HCT116 (cell line): ENCODE data around the gene SEC14L3. TPM values are rescaled to one million over a fixed set of nuclear protein-coding genes. Genes with fewer than 3 reads are reported as not detected.

ENCODE experiments used
- ATAC-seq: fragments of 200-7000 bp; cut with Tn5 transposase; 2 replicates; pipeline ENCODE4 v1.9.1; 2020; ENCODE audit warnings: mild to moderate bottlenecking, moderate library complexity
- BruUV-seq: library from RNA; stranded (reverse); fragments of 400-500 nt; replicated peaks from 2 replicates; lab custom pipeline; 2021; lab: Mats Ljungman, UMichigan
- CTCF ChIA-PET: fragments of 300-600 bp; sonication (Branson Sonifier 250); formaldehyde crosslinking; loops from one replicate; lab custom pipeline; 2021; ENCODE audit warnings: antibody characterized with exemption; lab: Charles Lee
- POLR2A ChIA-PET: fragments of 300-600, 350-600 bp; sonication (Branson Sonifier 250); formaldehyde crosslinking; loops from one replicate; lab custom pipeline; 2021; ENCODE audit warnings: antibody characterized with exemption; lab: Charles Lee
- RAD21 ChIA-PET, 2 experiments: fragments of 300-600 bp; sonication (Branson Sonifier 250); formaldehyde crosslinking; loops; one replicate each; lab custom pipeline; 2023; ENCODE audit warnings: low total read pairs in 2 of 2; ENCODE audit not compliant: uncharacterized antibody in 2 of 2, unreplicated experiment in 2 of 2, low non-redundant PET in 1 of 2; lab: Charles Lee
- DNase-seq: peaks from one replicate; pipeline ENCODE4 v3.0.0-alpha.2; 2010; ENCODE audit warnings: low read depth, low spot score
- H2AFZ ChIP-seq: fragments of 200-600 bp; shearing (Covaris generic), sonication (generic); 2 replicates; pipeline ENCODE4 v1.6.1; 2017; ENCODE audit warnings: low read depth, mixed run types, mixed read lengths, antibody characterized with exemption, low read length; ENCODE audit not compliant: poor library complexity, severe bottlenecking
- H3K27ac ChIP-seq: 2 replicates; pipeline ENCODE4 v1.5.1; 2012; ENCODE audit warnings: low read depth, low read length
- H3K27me3 ChIP-seq: fragments of 200-600 bp; sonication (generic); 2 replicates; pipeline ENCODE4 v1.6.1; 2016; ENCODE audit warnings: mixed run types, low read length, mixed read lengths; ENCODE audit not compliant: insufficient read depth
- H3K36me3 ChIP-seq, 2 experiments: fragments of 200-500 bp in 1 of 2; fragments of 200-600 bp in 1 of 2; sonication (Bioruptor generic) in 1 of 2; sonication (generic) in 1 of 2; 2 replicates each; pipeline versions ENCODE4 v1.5.1 to v1.6.1; 2014 to 2016; ENCODE audit warnings: low read length in 2 of 2, inconsistent platforms in 1 of 2, mixed read lengths in 1 of 2, mixed run types in 1 of 2; ENCODE audit not compliant: insufficient read depth in 2 of 2, control insufficient read depth in 1 of 2
- H3K4me1 ChIP-seq, 2 experiments: fragments of 200-600 bp in 1 of 2; sonication (generic) in 1 of 2; 2 replicates each; pipeline versions ENCODE4 v1.5.1 to v1.6.1; 2012 to 2017; ENCODE audit warnings: low read length in 2 of 2, inconsistent platforms in 1 of 2, mild to moderate bottlenecking in 1 of 2, mixed read lengths in 1 of 2, mixed run types in 1 of 2, moderate library complexity in 1 of 2; ENCODE audit not compliant: insufficient read depth in 2 of 2, control insufficient read depth in 1 of 2
- H3K4me2 ChIP-seq: fragments of 200-600 bp; sonication (generic); 2 replicates; pipeline ENCODE4 v1.6.1; 2017; ENCODE audit warnings: mixed run types, low read length, mixed read lengths
- H3K4me3 ChIP-seq, 2 experiments: fragments of 200-600 bp in 1 of 2; sonication (generic) in 1 of 2; replicated peaks in 1 of 2; 2 replicates each; pipeline ENCODE4 v1.5.1; 2011 to 2016; ENCODE audit warnings: low read length in 2 of 2, control low read depth in 1 of 2, low read depth in 1 of 2, mild to moderate bottlenecking in 1 of 2, mixed read lengths in 1 of 2, mixed run types in 1 of 2
- H3K79me2 ChIP-seq: fragments of 200-600 bp; sonication (generic); 2 replicates; pipeline ENCODE4 v1.6.1; 2017; ENCODE audit warnings: mild to moderate bottlenecking, mixed run types, low read length, moderate library complexity, mixed read lengths; ENCODE audit not compliant: insufficient read depth
- H3K9ac ChIP-seq: fragments of 200-600 bp; sonication (generic); 2 replicates; pipeline ENCODE4 v1.6.1; 2016; ENCODE audit warnings: low read length, mixed read lengths
- H3K9me2 ChIP-seq: fragments of 200-600 bp; sonication (generic), shearing (Covaris generic); 2 replicates; pipeline ENCODE4 v1.6.1; 2017; ENCODE audit warnings: mixed run types, mild to moderate bottlenecking, moderate library complexity; ENCODE audit not compliant: insufficient read depth
- H3K9me3 ChIP-seq, 2 experiments: fragments of 200-500 bp in 1 of 2; fragments of 200-600 bp in 1 of 2; sonication (Bioruptor generic) in 1 of 2; sonication (generic) in 1 of 2; 2 replicates each; pipeline ENCODE4 v1.6.1; 2014 to 2017; ENCODE audit warnings: low read length in 2 of 2, mixed read lengths in 2 of 2, inconsistent platforms in 1 of 2, low read depth in 1 of 2, mild to moderate bottlenecking in 1 of 2, mixed run types in 1 of 2, moderate library complexity in 1 of 2; ENCODE audit not compliant: control insufficient read depth in 1 of 2, insufficient read depth in 1 of 2
- H4K20me1 ChIP-seq: fragments of 200-600 bp; sonication (generic), shearing (Covaris generic); 2 replicates; pipeline ENCODE4 v1.6.1; 2017; ENCODE audit warnings: mixed run types, mild to moderate bottlenecking, moderate library complexity; ENCODE audit not compliant: insufficient read depth
- ATF3 ChIP-seq: IDR thresholded peaks from 2 replicates; pipeline ENCODE4 v1.6.1; 2012
- CBX3 ChIP-seq: IDR thresholded peaks from 2 replicates; pipeline ENCODE4 v1.6.1; 2012; ENCODE audit warnings: low read depth
- CEBPB ChIP-seq: IDR thresholded peaks from 2 replicates; pipeline ENCODE4 v1.6.1; 2012; ENCODE audit warnings: low read depth
- EGR1 ChIP-seq: IDR thresholded peaks from 2 replicates; pipeline ENCODE4 v1.6.1; 2012; ENCODE audit warnings: low read depth
- ELF1 ChIP-seq: IDR thresholded peaks from 2 replicates; pipeline ENCODE4 v1.6.1; 2012; ENCODE audit warnings: low read depth, borderline replicate concordance
- EZH2 ChIP-seq: fragments of 200-600 bp; sonication (generic); IDR thresholded peaks from 2 replicates; pipeline ENCODE4 v1.6.1; 2017; ENCODE audit warnings: antibody characterized with exemption, mixed run types
- FOSL1 ChIP-seq: IDR thresholded peaks from 2 replicates; pipeline ENCODE4 v1.6.1; 2012; ENCODE audit warnings: low read depth
- JUND ChIP-seq: IDR thresholded peaks from 2 replicates; pipeline ENCODE4 v1.6.1; 2012
- POLR2A ChIP-seq: IDR thresholded peaks from 2 replicates; pipeline ENCODE4 v1.7.0; 2011; ENCODE audit warnings: borderline replicate concordance; ENCODE audit not compliant: insufficient read depth, insufficient read length; ENCODE audit errors: extremely low read depth
- POLR2AphosphoS5 ChIP-seq: IDR thresholded peaks from 2 replicates; pipeline ENCODE4 v1.6.1; 2011; ENCODE audit warnings: mild to moderate bottlenecking, low read depth, low read length, moderate library complexity
- RAD21 ChIP-seq: IDR thresholded peaks from 2 replicates; pipeline ENCODE4 v1.6.1; 2012; ENCODE audit warnings: low read depth, mild to moderate bottlenecking
- REST ChIP-seq: IDR thresholded peaks from 2 replicates; pipeline ENCODE4 v1.6.1; 2012; ENCODE audit warnings: low read depth
- SIN3A ChIP-seq: IDR thresholded peaks from 2 replicates; pipeline ENCODE4 v1.6.1; 2012; ENCODE audit warnings: low read depth
- SP1 ChIP-seq: IDR thresholded peaks from 2 replicates; pipeline ENCODE4 v1.6.1; 2012; ENCODE audit warnings: low read depth
- SRF ChIP-seq: IDR thresholded peaks from 2 replicates; pipeline ENCODE4 v1.6.1; 2012; ENCODE audit warnings: low read depth
- YY1 ChIP-seq: IDR thresholded peaks from 2 replicates; pipeline ENCODE4 v1.6.1; 2011; ENCODE audit warnings: low read length, low read depth, moderate library complexity, mild to moderate bottlenecking; ENCODE audit not compliant: insufficient replicate concordance; ENCODE audit errors: extremely low read depth
- ZBTB33 ChIP-seq: IDR thresholded peaks from 2 replicates; pipeline ENCODE4 v1.6.1; 2011; ENCODE audit warnings: mild to moderate bottlenecking, low read length, moderate library complexity; ENCODE audit not compliant: insufficient replicate concordance; ENCODE audit errors: extremely low read depth
- ZFX ChIP-seq: fragments of 450-650 bp; IDR thresholded peaks from 2 replicates; pipeline ENCODE4 v1.6.1; 2017
- ZNF274 ChIP-seq: fragments of 200-500 bp; sonication (Bioruptor generic); IDR thresholded peaks from 2 replicates; pipeline ENCODE4 v1.6.1; 2014; ENCODE audit warnings: mild to moderate bottlenecking, low read depth, low read length, inconsistent platforms
- intact Hi-C: fragments of 100-400 bp; cut with micrococcal nuclease; formaldehyde crosslinking; loops from 2 replicates; pipeline ENCODE4 v1.10.0; 2022
- total RNA-seq: library from RNA; stranded (reverse); gene quantifications from one replicate; pipeline ENCODE4 v1.2.1, GENCODE V29; 2021; ENCODE audit not compliant: unreplicated experiment
- TF ChIP-seq, protein P1 (sequence below): IDR thresholded peaks from 2 replicates; pipeline ENCODE4 v1.6.1; 2012
- TF ChIP-seq, protein P2 (sequence below), 3 experiments: fragments of 200-600 bp in 1 of 3; sonication (generic) in 1 of 3; IDR thresholded peaks in 2 of 3; conservative IDR thresholded peaks in 1 of 3; 2 replicates each; pipeline ENCODE4 v1.5.1; 2012 to 2017; ENCODE audit warnings: low read depth in 2 of 3, low read length in 2 of 3, antibody characterized with exemption in 1 of 3, borderline replicate concordance in 1 of 3, control low read depth in 1 of 3, mild to moderate bottlenecking in 1 of 3, mixed read lengths in 1 of 3, mixed run types in 1 of 3, moderate library complexity in 1 of 3; ENCODE audit not compliant: insufficient read depth in 1 of 3

Gene SEC14L3
- total RNA-seq, 1 experiment from 2014 or later: not detected

- H3K27me3 ChIP-seq: no peaks in the 10 kb centered on the region
- ChIA-PET RAD21 (no interaction called here), CTCF (interaction anchor here (1.2 kb wide), 1 partner anchor 9 kb away, joined by 6 read pairs; the partner anchor contains the start of gene MTFP1), POLR2A (interaction anchor here (0.6 to 1.5 kb wide), 2 partner anchors 9 to 12 kb away, joined by 3 to 4 read pairs; no protein-coding TSS in a partner anchor)
- no TSS peak for BruUV-seq
- ATAC-seq: peak; percentile 89
- H3K4me3 ChIP-seq: peak overlapping the region; percentile 80 to 82
- intact Hi-C loops: no loop called here
- H3K4me2 ChIP-seq: peak overlapping the region; percentile 85
- DNase-seq: peak; percentile 79
- no peaks in the 10 kb centered on the region for H3K9me2 ChIP-seq
- H3K9ac ChIP-seq: peak overlapping the region; percentile 69
- no peaks in the 10 kb centered on the region for H3K36me3 ChIP-seq
- no peaks in the 10 kb centered on the region for H4K20me1 ChIP-seq
- H3K9me3 ChIP-seq: no peaks in the 10 kb centered on the region
- H3K4me1 ChIP-seq: peaks cover 11 to 30% of the 10 kb centered on the region in 2 experiments
- H2AFZ ChIP-seq: no peak overlapping the region
- peak overlapping the region; percentile 88 for H3K27ac ChIP-seq
- H3K79me2 ChIP-seq: 0 out of 2 replicates have a peak, but pooled peaks cover 5% of the 10 kb centered on the region
- TF ChIP-seq CBX3 (peak; percentile 84), RAD21 (no peak), EGR1 (peak; percentile 66), FOSL1 (no peak), EZH2 (no peak), POLR2A (peak; percentile 13), SIN3A (0 out of 2 replicates have a peak, but pooled peaks have one; percentile 35), REST (no peak), ZNF274 (no peak), ELF1 (peak; percentile 98; the same call in 1 of the 2 replicates), CEBPB (no peak), SP1 (peak; percentile 81), JUND (no peak), ATF3 (no peak), ZBTB33 (no peak), POLR2AphosphoS5 (peak; percentile 91), SRF (peak; percentile 80; the same call in 1 of the 2 replicates), ZFX (no peak), YY1 (peak; percentile 7)
- TF ChIP-seq, protein P1, sequence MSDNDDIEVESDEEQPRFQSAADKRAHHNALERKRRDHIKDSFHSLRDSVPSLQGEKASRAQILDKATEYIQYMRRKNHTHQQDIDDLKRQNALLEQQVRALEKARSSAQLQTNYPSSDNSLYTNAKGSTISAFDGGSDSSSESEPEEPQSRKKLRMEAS: peak; percentile 89
- TF ChIP-seq, protein P2, sequence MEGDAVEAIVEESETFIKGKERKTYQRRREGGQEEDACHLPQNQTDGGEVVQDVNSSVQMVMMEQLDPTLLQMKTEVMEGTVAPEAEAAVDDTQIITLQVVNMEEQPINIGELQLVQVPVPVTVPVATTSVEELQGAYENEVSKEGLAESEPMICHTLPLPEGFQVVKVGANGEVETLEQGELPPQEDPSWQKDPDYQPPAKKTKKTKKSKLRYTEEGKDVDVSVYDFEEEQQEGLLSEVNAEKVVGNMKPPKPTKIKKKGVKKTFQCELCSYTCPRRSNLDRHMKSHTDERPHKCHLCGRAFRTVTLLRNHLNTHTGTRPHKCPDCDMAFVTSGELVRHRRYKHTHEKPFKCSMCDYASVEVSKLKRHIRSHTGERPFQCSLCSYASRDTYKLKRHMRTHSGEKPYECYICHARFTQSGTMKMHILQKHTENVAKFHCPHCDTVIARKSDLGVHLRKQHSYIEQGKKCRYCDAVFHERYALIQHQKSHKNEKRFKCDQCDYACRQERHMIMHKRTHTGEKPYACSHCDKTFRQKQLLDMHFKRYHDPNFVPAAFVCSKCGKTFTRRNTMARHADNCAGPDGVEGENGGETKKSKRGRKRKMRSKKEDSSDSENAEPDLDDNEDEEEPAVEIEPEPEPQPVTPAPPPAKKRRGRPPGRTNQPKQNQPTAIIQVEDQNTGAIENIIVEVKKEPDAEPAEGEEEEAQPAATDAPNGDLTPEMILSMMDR (IDR thresholded peaks at IDR 0.05 in 2 of 3, conservative IDR thresholded peaks at IDR 0.05 in 1 of 3; ENCODE audit: borderline replicate concordance in 1 of 3, insufficient read depth in 1 of 3, low read depth in 2 of 3, low read length in 2 of 3): peak; percentile 19 to 58 (median 39); a peak in 3 of 6 replicates
These were observed 36.1 kb downstream of the SEC14L3 start for GRCh38 chr22:30435674-30436126.
